Measurements from ENCODE around the gene CTSF. TPM values are rescaled to one million over a fixed set of nuclear protein-coding genes. Genes with fewer than 3 reads are reported as not detected.

CTSF gene
- total and polyA plus RNA-seq, 2 of the 13 experiments (the other 11 are each of a cell fraction or from before 2014, with no cell fraction given), result not detected

Small RNA genes within 50 kb of the gene (small RNA-seq; reads per million reads assigned to genes)
- 0 reads per million in 3 experiments for gene RNU4-39P (ENCODE audit: insufficient read depth in 2 of 3, insufficient read length in 3 of 3, low read depth in 2 of 3, low replicate concordance in 1 of 3)

Other genes with a start within 250 kb of the CTSF start
- gene RIN1, start 232.2 kb downstream of the CTSF start, total RNA-seq (2016; rRNA removed; fragmentation: Illumina TruSeq; extraction: Trizol), result 3.9 and 4.1 TPM in 2 replicates
- gene RIN1, start 232.2 kb downstream of the CTSF start, polyA plus RNA-seq (2011; rRNA removed), result 2.4 and 4.2 TPM in 2 replicates
- gene BRMS1, start 223.5 kb downstream of the CTSF start, total RNA-seq (2016; rRNA removed; fragmentation: Illumina TruSeq; extraction: Trizol), result 55.7 and 63.1 TPM in 2 replicates
- gene BRMS1, start 223.5 kb downstream of the CTSF start, polyA plus RNA-seq (2011; rRNA removed), result 15.8 and 16.8 TPM in 2 replicates
- gene B4GAT1, start 221.0 kb downstream of the CTSF start, total RNA-seq (2016; rRNA removed; fragmentation: Illumina TruSeq; extraction: Trizol), result 44.9 and 109 TPM in 2 replicates
- gene B4GAT1, start 221.0 kb downstream of the CTSF start, polyA plus RNA-seq (2011; rRNA removed), result 40.4 and 47.8 TPM in 2 replicates
- 0.49 and 0.66 TPM in 2 replicates for gene SLC29A2, start 196.8 kb downstream of the CTSF start, total RNA-seq (2016; rRNA removed; fragmentation: Illumina TruSeq; extraction: Trizol)
- 0.56 and 0.63 TPM in 2 replicates for gene SLC29A2, start 196.8 kb downstream of the CTSF start, polyA plus RNA-seq (2011; rRNA removed)
- gene NPAS4, start 147.6 kb downstream of the CTSF start, total RNA-seq (2016; rRNA removed; fragmentation: Illumina TruSeq; extraction: Trizol), result not detected in 2 replicates
- gene NPAS4, start 147.6 kb downstream of the CTSF start, polyA plus RNA-seq (2011; rRNA removed), result not detected in 2 replicates
- gene MRPL11, start 129.8 kb downstream of the CTSF start, total RNA-seq (2016; rRNA removed; fragmentation: Illumina TruSeq; extraction: Trizol), result 176 and 220 TPM in 2 replicates
- 59.1 and 72.9 TPM in 2 replicates for gene MRPL11, start 129.8 kb downstream of the CTSF start, polyA plus RNA-seq (2011; rRNA removed)
- gene PELI3, start 101.7 kb downstream of the CTSF start, total RNA-seq (2016; rRNA removed; fragmentation: Illumina TruSeq; extraction: Trizol), result 2.5 and 4.0 TPM in 2 replicates
- 2.0 and 3.1 TPM in 2 replicates for gene PELI3, start 101.7 kb downstream of the CTSF start, polyA plus RNA-seq (2011; rRNA removed)
- 48.7 and 59.8 TPM in 2 replicates for gene DPP3, start 88.2 kb downstream of the CTSF start, total RNA-seq (2016; rRNA removed; fragmentation: Illumina TruSeq; extraction: Trizol)
- 38.4 and 48.4 TPM in 2 replicates for gene DPP3, start 88.2 kb downstream of the CTSF start, polyA plus RNA-seq (2011; rRNA removed)
- gene BBS1, start 58.0 kb downstream of the CTSF start, total RNA-seq (2016; rRNA removed; fragmentation: Illumina TruSeq; extraction: Trizol), result 8.1 and 14.1 TPM in 2 replicates
- gene BBS1, start 58.0 kb downstream of the CTSF start, polyA plus RNA-seq (2011; rRNA removed), result 11.7 and 12.1 TPM in 2 replicates
- gene ZDHHC24, start 22.6 kb downstream of the CTSF start, total RNA-seq (2016; rRNA removed; fragmentation: Illumina TruSeq; extraction: Trizol), result 1.9 and 4.3 TPM in 2 replicates
- gene ZDHHC24, start 22.6 kb downstream of the CTSF start, polyA plus RNA-seq (2011; rRNA removed), result 4.3 and 6.0 TPM in 2 replicates
- 0.04 TPM in 1 of 2 replicates, not detected in the other for gene ACTN3, start 21.7 kb downstream of the CTSF start, total RNA-seq (2016; rRNA removed; fragmentation: Illumina TruSeq; extraction: Trizol)
- 0.07 and 0.09 TPM in 2 replicates for gene ACTN3, start 21.7 kb downstream of the CTSF start, polyA plus RNA-seq (2011; rRNA removed)
- 0.17 and 0.42 TPM in 2 replicates for gene CCDC87, start 24.5 kb upstream of the CTSF start, total RNA-seq (2016; rRNA removed; fragmentation: Illumina TruSeq; extraction: Trizol)
- 0.05 and 0.09 TPM in 2 replicates for gene CCDC87, start 24.5 kb upstream of the CTSF start, polyA plus RNA-seq (2011; rRNA removed)
- gene CCS, start 24.6 kb upstream of the CTSF start, total RNA-seq (2016; rRNA removed; fragmentation: Illumina TruSeq; extraction: Trizol), result 34.2 and 44.6 TPM in 2 replicates
- 25.4 and 34.7 TPM in 2 replicates for gene CCS, start 24.6 kb upstream of the CTSF start, polyA plus RNA-seq (2011; rRNA removed)
- 41.7 and 44.1 TPM in 2 replicates for gene RBM14, start 48.0 kb upstream of the CTSF start, total RNA-seq (2016; rRNA removed; fragmentation: Illumina TruSeq; extraction: Trizol)
- 12.7 and 14.6 TPM in 2 replicates for gene RBM14, start 48.0 kb upstream of the CTSF start, polyA plus RNA-seq (2011; rRNA removed)
- 136 and 138 TPM in 2 replicates for gene RBM4, start 70.1 kb upstream of the CTSF start, total RNA-seq (2016; rRNA removed; fragmentation: Illumina TruSeq; extraction: Trizol)
- 123 and 126 TPM in 2 replicates for gene RBM4, start 70.1 kb upstream of the CTSF start, polyA plus RNA-seq (2011; rRNA removed)
- 25.6 and 25.8 TPM in 2 replicates for gene RBM4B, start 109.3 kb upstream of the CTSF start, total RNA-seq (2016; rRNA removed; fragmentation: Illumina TruSeq; extraction: Trizol)
- gene RBM4B, start 109.3 kb upstream of the CTSF start, polyA plus RNA-seq (2011; rRNA removed), result 32.4 and 33.5 TPM in 2 replicates
- 1.2 and 4.0 TPM in 2 replicates for gene SPTBN2, start 160.6 kb upstream of the CTSF start, total RNA-seq (2016; rRNA removed; fragmentation: Illumina TruSeq; extraction: Trizol)
- 0.65 and 2.0 TPM in 2 replicates for gene SPTBN2, start 160.6 kb upstream of the CTSF start, polyA plus RNA-seq (2011; rRNA removed)